MM.1S (cell line): Measurements from ENCODE around the gene CNOT4.

ENCODE experiments used
- DNase-seq: peaks from one replicate; pipeline ENCODE4 v3.0.0-alpha.2; 2015
- H2AFZ ChIP-seq: fragments of 300-600 bp; sonication (generic); 2 replicates; pipeline ENCODE4 v1.6.0; 2016; ENCODE audit warnings: antibody characterized with exemption, low read length
- H3F3A ChIP-seq: fragments of 300-600 bp; sonication (generic); 2 replicates; pipeline ENCODE4 v1.6.1; 2016; ENCODE audit warnings: mild to moderate bottlenecking, antibody characterized with exemption, low read length, moderate library complexity, mixed read lengths; ENCODE audit not compliant: insufficient read depth
- H3K27ac ChIP-seq: fragments of 300-600 bp; sonication (generic); 2 replicates; pipeline ENCODE4 v1.5.1; 2016; ENCODE audit warnings: mild to moderate bottlenecking, low read length
- H3K27me3 ChIP-seq: fragments of 300-600 bp; sonication (generic); replicated peaks from 2 replicates; pipeline ENCODE4 v1.6.0; 2016; ENCODE audit warnings: low read length; ENCODE audit not compliant: insufficient read depth
- H3K36me3 ChIP-seq: fragments of 300-600 bp; sonication (generic); replicated peaks from 2 replicates; pipeline ENCODE4 v1.6.1; 2016; ENCODE audit warnings: mild to moderate bottlenecking, low read length, mixed read lengths; ENCODE audit not compliant: insufficient read depth
- H3K4me1 ChIP-seq: fragments of 300-600 bp; sonication (generic); 2 replicates; pipeline ENCODE4 v1.6.1; 2016; ENCODE audit warnings: low read length, mixed read lengths
- H3K4me2 ChIP-seq: fragments of 300-600 bp; sonication (generic); 2 replicates; pipeline ENCODE4 v1.6.0; 2016; ENCODE audit warnings: low read depth, low read length
- H3K4me3 ChIP-seq: fragments of 300-600 bp; sonication (generic); 2 replicates; pipeline ENCODE4 v1.5.1; 2016; ENCODE audit warnings: low read length, mixed read lengths
- H3K79me2 ChIP-seq: fragments of 300-600 bp; sonication (generic); 2 replicates; pipeline ENCODE4 v1.6.1; 2016; ENCODE audit warnings: mixed run types, low read length, mixed read lengths
- H3K9ac ChIP-seq: fragments of 300-600 bp; sonication (generic); 2 replicates; pipeline ENCODE4 v1.6.1; 2016; ENCODE audit warnings: low read length, mixed read lengths
- H3K9me2 ChIP-seq: fragments of 300-600 bp; sonication (generic); replicated peaks from 2 replicates; pipeline ENCODE4 v1.6.1; 2016; ENCODE audit warnings: mild to moderate bottlenecking, low read length, mixed read lengths; ENCODE audit not compliant: insufficient read depth
- H3K9me3 ChIP-seq: fragments of 300-600 bp; sonication (generic); replicated peaks from 2 replicates; pipeline ENCODE4 v1.6.1; 2016; ENCODE audit warnings: mild to moderate bottlenecking, low read length, mixed read lengths; ENCODE audit not compliant: insufficient read depth
- H4K20me1 ChIP-seq: fragments of 300-600 bp; sonication (generic); 2 replicates; pipeline ENCODE4 v1.6.1; 2016; ENCODE audit warnings: mild to moderate bottlenecking, low read length, moderate library complexity, mixed read lengths; ENCODE audit not compliant: insufficient read depth
- CTCF ChIP-seq: fragments of 300-600 bp; sonication (generic); IDR thresholded peaks from 2 replicates; pipeline ENCODE4 v1.5.1; 2016; ENCODE audit warnings: antibody characterized with exemption, low read length, mixed read lengths
- EZH2 ChIP-seq: fragments of 300-600 bp; sonication (generic); optimal IDR thresholded peaks from 2 replicates; pipeline ENCODE3; 2017; ENCODE audit warnings: low read depth, mild to moderate bottlenecking, antibody characterized with exemption, low read length, mixed read lengths
- EZH2phosphoT487 ChIP-seq: fragments of 300-600 bp; sonication (generic); IDR thresholded peaks from 2 replicates; pipeline ENCODE4 v1.6.1; 2018; ENCODE audit warnings: antibody characterized with exemption, low read length

CNOT4 gene

GRCh38 chr7:135538376-135538775 lies 28.5 kb upstream of the CNOT4 start:
- H3K9ac ChIP-seq, result no peak overlapping the region
- H3K79me2 ChIP-seq, result no peaks in the 10 kb centered on the region
- DNase-seq, result no peak
- H3K4me3 ChIP-seq, result no peak overlapping the region
- no peaks in the 10 kb centered on the region for H3F3A ChIP-seq
- H3K4me2 ChIP-seq, result no peak overlapping the region
- H3K27ac ChIP-seq, result no peak overlapping the region
- H2AFZ ChIP-seq, result no peak overlapping the region
- H3K36me3 ChIP-seq, result no peaks in the 10 kb centered on the region
- no peaks in the 10 kb centered on the region for H3K4me1 ChIP-seq
- no peaks in the 10 kb centered on the region for H4K20me1 ChIP-seq
- no peaks in the 10 kb centered on the region for H3K9me3 ChIP-seq
- TF ChIP-seq CTCF, result no peak
- no peak for TF ChIP-seq EZH2
- TF ChIP-seq EZH2phosphoT487, result no peak
- H3K27me3 ChIP-seq, result no peaks in the 10 kb centered on the region
- no peaks in the 10 kb centered on the region for H3K9me2 ChIP-seq

GRCh38 chr7:135537905-135538304 lies 28.0 kb upstream of the CNOT4 start:
- Histone ChIP-seq H3K9me2 (no peaks in the 10 kb centered on the region), H3K27ac (no peak overlapping the region), H3K79me2 (no peaks in the 10 kb centered on the region), H3K4me1 (no peaks in the 10 kb centered on the region), H3K9me3 (no peaks in the 10 kb centered on the region), H2AFZ (no peak overlapping the region), H3K36me3 (no peaks in the 10 kb centered on the region), H3F3A (no peaks in the 10 kb centered on the region), H3K27me3 (no peaks in the 10 kb centered on the region), H3K9ac (no peak overlapping the region), H4K20me1 (no peaks in the 10 kb centered on the region), H3K4me3 (no peak overlapping the region), H3K4me2 (no peak overlapping the region)
- TF ChIP-seq CTCF (no peak), EZH2 (no peak), EZH2phosphoT487 (no peak)
- DNase-seq, result no peak

GRCh38 chr7:135537453-135537852 lies 27.6 kb upstream of the CNOT4 start:
- no peaks in the 10 kb centered on the region for H3K9me3 ChIP-seq
- H3F3A ChIP-seq, result no peaks in the 10 kb centered on the region
- H3K9ac ChIP-seq, result no peak overlapping the region
- no peak overlapping the region for H2AFZ ChIP-seq
- no peak for DNase-seq
- TF ChIP-seq CTCF (no peak), EZH2 (no peak), EZH2phosphoT487 (no peak)
- no peaks in the 10 kb centered on the region for H3K9me2 ChIP-seq
- no peaks in the 10 kb centered on the region for H3K36me3 ChIP-seq
- H3K27me3 ChIP-seq, result no peaks in the 10 kb centered on the region
- no peaks in the 10 kb centered on the region for H3K79me2 ChIP-seq
- no peak overlapping the region for H3K4me3 ChIP-seq
- no peak overlapping the region for H3K4me2 ChIP-seq
- H4K20me1 ChIP-seq, result no peaks in the 10 kb centered on the region
- no peaks in the 10 kb centered on the region for H3K4me1 ChIP-seq
- no peak overlapping the region for H3K27ac ChIP-seq
